Limb (tissue), 2 donors: ENCODE results near the gene MYBPC3.

Source experiments
- DNase-seq, 2 donors: peaks; one replicate each; pipeline ENCODE4 v3.0.0-alpha.2; 2016; ENCODE audit errors: extremely low spot score in 2 of 2

The MYBPC3 gene

DNA sequence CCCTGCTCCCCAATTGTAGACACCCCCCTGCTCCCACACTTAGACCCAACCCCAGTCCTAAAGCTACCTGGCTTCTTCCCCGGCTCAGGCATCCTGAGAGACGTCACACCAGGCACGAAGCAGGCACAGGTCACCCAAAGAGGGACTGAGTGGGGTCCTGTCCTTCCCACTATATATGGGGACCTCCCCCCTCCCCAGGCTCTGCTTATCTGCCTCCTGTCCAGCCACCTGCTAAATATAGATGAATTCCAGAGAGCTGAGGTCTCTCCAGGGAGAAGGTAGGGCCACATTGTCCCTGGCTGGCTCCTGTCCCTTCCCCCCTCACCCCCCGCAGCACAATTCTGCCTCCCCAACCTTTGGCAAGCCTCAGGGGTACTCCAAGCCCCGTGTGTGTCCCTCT is at the start of gene MYBPC3:
TSS of gene MYBPC3 (minus strand) at position 147 of the 400 bp plus-strand sequence. CDS start at position 92, 55 bp downstream.
- DNase-seq = no peak

DNA sequence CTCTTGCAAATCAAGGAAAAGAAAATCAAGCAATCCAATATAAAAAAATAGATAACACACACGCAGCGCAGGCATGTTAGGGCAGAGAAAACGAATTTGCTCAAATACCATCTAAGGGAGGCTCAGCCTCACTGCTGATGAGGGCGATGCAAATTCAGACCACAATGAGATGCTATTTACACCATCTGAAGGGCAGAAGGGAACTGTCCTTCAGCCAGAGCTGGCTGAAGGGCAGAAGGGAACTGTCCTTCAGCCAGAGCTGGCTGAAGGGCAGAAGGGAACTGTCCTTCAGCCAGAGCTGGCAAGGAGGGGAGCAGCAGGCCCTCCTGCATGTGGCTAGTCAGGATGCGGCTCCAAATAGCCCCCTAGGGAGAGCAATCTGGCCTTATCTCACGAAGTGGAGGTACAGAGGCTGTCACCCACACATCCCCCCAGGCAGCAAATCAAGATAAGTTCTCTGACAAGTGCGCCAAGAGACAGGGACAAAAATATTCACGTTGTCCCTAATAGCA is 48.3 kb upstream of the MYBPC3 start:
- DNase-seq = no peak

DNA sequence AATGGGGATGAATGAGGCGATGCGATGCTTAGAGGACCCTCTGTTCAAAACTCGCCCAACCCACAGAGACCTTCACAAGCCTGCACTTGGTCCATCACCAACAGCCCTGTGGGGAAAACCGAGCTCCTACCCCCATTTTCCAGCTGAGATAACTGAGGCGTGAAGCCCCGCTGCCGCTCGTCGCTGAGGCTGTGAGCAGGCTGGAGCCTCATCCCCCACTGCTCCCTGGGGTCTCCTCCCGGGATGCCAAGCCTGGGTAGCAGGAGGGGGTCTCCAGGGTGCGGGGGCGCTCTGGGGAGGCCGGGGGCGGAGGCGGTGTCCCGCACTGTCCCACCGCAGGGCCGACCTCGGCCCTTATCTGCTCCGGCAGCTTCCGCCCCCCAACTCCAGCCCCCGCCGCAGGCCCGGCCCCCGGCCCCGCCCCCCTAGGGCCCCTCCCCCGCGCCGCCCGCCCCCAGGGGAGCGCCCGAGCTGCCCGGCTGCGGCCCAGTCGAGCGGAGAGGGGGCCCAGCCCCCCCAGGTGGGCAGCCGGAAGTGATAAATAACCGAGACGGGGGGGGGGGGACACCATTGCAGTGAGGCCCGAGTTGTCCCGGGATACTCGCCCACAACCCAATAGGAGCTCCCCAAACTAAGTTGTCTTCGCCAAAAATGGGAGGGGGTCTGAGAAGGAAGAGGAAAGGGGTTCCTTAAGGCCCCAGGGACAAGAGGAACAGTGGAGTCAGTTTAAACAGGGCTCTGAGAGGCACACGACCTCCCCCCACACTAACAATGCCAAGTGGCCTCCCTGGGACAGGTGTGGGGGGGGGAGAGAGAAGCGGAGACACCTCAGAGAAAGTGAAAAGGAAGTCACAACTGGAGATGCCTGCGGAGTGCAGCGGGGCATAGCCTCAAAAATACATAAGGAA is 47.6 kb upstream of the MYBPC3 start:
- DNase-seq = peak in 1 of 2 donors; percentile 76

DNA sequence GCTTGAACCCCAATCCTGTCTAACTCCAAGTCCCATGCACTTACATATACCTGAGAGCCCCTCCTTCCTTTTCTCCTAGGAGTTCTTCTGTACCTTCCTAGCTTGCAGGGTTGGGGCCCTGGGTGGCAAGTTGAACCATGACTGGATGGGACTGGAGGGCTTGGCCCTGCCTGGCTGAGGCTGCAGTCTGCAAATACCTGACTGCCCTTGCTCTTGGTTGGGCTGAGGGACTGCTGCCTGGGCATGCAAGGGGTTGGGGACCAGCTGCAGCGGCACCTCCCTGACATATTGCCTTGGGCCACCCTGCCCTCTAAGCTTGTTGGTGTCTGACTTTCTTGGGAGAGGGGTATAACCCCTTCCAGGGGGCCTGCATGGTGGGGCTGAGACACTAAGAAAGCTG is 46.0 kb upstream of the MYBPC3 start:
- no peak for DNase-seq

DNA sequence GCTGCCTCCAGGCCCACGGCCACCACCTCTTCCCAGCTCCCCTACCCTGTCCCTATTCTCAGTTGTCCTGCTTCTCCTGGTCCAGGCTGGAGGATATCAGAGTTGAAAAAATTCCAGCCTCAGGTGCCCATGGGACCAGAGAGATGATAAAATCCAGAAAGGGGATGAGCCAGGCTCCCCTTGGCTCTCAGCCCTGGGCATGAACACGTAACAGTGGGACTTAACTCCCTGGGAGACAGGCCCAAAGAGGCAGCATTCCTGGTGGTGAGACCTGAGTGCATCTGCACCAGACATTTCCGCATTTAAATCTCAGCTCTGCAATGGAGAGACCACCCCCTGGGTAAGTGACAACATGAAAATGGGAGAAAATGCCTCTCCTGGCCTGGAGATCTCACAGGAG is 45.5 kb upstream of the MYBPC3 start:
- no peak for DNase-seq

DNA sequence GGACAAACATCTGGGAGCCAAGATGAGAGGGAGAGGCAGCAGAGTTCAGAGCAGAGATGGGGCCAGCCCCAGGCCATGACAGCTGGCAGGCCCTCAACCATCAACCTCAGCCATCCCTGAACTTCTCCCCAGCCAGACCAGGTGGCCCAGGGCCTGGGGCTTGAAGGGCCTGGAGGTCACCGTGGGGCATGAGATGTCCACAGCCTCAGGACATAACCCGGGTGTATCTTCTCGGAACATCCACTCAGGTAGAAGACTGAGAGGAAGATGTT is 43.5 kb upstream of the MYBPC3 start:
- DNase-seq = no peak

DNA sequence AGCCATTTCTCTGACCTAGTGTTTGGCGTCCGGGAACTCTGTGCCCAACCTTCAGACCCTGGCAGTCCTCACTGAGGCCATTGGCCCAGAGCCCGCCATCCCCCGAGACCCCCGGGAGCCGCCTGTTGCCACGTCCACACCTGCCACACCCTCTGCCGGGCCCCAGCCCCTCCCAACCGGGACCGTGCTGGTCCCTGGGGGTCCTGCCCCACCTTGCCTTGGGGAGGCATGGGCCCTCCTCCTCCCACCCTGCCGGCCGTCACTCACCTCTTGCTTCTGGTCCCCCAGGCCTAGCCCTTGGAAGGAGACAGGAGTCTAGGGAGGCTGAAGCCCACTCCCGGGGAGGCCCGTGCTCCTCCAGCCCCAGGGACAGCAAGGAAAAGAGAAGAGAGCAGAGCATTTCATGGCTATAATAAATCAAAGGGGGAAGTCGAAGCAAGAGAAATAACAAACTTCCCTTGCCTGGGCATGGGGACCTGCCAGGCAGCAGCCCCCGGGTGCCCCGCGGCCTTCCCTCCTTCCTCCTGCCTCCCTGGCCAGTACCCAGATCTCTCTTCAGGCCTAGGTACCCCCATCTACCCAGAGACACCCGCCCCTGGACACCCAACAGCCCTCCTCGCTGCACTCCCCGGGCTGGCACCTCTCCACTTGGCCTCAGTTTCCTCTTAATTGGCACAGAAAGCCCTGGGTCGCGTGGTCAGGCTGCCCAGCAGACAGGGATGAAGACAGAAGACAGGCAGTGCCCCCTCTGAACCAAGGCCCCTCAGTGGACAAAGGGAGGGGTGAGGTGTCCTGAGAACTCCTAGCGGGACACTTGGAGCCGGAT is 42.9 kb upstream of the MYBPC3 start:
- no peak for DNase-seq

DNA sequence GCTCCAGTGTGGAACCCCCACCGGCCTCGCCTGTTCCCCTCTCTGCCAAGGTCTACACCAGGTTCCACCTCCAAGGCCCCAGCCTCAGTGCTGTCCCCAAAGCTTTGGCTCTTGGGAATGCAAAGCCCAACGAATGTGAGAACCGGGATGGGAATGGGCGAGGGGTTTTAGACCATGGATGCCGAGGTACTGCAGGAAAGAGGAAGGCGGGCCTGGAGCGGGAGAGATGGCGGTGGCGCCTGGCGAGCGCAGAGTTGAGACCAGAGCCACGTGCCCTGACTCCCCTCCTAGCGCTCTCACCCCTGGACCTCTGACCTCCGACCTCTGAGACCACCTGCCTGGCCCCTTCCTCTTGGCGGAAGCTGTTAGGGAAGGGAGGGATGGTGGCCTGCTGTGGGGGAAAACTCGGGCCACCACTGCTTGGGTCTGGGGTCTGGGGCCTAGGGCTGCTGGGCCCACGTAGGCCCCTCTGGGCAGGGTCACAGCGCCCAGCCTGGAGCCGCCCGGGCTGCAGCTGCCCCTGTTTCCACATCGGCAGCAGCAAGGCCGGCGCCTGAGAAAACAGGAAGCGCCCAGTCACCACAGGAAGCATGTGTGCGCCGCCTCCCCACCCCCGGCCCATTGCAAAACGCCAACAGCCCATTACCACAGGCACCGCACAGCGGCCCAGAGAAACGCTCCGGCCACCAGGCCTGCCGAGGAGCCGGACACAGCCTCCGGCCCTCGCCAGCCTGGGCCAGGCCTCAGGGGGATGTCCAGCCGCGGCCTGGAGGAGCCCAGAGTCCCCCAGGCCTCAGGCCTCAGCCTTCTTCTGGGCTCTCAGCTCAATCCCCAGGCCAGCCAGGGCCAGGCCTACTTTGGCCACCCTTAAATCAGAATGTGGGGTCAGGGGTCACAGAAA is 42.1 kb upstream of the MYBPC3 start:
- DNase-seq = no peak

DNA sequence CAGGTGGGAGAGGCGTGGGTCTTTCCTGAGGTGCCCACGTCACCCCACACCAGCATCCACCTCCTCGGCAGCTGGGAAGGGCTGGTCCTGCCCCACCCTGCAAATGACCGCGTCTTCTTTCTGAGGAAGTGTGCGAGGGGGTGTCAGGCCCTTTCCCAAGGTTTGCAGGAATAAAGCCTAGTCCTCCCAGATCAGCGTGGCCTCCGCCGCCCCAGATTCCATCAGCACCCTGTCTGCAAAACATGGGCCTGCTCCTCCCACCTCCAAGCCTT is 41.5 kb upstream of the MYBPC3 start:
- no peak for DNase-seq

DNA sequence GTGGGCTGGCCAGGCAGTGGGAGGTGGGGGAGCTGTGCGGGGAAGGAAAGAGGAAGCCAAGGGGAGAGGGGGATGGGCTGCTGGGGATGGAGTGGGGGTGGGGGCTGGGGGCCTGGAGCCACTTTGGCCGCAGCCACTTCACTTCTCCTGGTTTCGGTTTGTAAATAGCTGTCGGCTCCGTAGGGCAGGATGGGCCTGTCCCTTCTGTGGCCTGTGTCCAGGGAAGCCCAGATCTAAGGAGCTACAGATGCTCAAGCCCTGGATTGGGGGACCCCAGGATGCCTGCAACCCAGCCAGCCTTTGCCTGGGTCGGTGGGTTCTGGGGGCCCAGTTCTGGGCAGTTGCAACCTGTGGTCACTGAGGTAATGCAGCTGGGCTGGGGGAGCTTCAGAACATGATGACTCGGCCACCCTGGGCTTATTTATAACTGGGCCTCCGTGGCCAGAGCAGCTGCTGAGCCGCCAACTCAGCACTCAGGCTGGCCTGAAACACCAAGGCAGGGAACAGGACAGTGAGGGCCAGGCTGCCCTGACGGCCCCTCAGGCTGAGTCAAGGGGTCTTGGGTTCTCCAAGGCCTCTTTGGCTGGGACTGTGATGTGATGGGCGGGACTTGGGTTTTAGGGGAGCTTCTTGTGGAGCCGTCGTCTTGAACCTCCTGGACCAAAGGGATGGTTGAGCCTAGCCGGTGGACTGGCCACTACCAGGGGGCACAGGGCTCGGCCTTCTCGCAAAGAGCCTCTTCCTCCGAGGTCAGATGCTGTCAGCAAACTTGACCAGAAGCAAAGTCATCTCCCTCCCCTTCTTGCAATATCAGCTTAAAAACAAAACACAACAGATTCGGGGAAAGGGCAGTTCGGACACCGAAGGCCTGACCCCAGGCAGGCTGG is 40.9 kb upstream of the MYBPC3 start:
- DNase-seq = no peak

DNA sequence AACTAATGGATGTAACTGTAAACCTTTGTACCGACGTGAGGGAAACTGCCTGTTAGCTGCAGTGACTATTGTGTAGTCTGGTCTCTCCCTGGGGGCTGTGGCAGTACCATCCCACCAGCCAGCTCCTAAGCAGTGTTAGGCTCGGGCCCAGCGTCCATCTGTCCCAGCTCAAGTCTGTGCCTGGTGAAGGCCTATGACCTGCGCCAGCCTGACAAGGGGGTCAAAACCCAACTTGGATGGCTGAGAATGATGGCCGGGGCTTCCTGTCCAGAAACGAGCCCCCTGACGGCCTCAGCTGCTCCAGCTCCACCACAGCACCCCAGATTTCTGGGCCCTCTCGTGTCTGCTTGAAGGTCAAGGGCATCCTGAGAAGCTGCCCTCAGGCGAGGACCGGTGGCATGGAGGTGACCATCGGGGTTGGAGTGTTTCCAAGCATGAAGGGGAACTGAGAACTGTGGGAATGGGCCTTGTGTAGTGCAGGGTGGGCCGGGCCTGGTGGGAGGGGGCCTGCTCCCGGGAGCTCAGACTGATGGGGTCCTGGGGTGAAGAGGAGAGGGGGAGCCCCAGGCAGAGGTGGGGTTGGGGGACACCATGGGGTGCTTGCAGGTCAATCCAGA is 40.2 kb upstream of the MYBPC3 start:
- DNase-seq = no peak

DNA sequence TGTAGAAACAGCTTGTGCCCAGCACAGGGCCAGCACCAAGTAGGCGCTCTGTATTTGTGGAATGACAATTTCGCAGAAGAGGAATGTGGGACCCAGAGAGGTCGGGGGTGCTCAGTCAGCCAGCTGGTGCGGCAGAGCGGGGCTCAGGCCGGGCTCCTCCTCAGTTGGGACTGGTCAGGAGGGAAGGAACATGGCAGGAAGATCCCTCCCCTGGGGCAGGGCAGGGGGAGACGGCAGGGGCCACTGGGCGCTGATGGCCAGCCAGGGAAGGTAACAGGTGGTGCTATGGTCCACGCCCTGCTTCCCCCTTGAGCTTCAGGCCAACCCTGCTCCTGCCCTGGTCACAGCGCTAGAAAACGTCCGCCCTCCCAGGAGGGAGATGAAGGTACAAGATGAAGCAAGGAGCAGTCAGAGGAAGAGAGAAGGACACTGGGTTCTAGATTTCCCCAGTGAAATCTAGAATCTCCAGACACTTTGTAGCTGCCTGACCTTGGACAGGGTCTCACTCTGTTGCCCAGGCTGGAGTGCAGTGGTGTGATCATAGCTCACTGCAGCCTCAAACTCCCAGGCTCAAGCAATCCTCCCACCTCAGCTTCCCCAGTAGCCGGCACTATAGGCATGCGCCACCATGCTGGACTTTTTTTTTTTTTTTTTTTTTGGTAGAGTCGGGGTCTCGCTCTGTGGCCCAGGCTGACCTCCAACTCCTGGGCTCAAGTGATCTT is 39.4 kb upstream of the MYBPC3 start:
- no peak for DNase-seq

DNA sequence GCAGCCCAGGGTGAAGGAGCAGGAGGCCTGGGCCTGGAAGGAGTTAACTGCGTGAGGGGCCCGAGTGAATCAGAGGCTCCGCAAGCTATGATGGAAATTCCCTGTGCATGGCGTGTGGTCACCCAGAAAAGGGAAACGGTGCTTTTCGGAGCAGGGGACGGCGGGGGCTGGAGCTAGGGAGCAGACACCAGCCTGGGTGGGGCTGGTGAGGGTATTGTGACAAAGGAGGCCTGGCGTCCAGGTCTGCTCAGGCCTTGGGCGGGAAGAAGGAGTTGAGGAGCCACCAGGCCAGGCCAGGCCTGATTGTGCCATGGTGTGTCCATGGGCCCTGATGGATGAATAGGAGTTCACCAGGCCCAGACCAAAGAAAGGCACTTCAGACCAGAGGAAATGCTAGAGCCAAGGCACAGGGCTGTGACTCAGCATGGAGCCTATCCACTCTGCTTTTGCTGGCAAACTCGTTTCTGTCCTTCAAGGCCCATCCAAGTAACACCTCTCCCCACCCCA is 38.6 kb upstream of the MYBPC3 start:
- no peak for DNase-seq

DNA sequence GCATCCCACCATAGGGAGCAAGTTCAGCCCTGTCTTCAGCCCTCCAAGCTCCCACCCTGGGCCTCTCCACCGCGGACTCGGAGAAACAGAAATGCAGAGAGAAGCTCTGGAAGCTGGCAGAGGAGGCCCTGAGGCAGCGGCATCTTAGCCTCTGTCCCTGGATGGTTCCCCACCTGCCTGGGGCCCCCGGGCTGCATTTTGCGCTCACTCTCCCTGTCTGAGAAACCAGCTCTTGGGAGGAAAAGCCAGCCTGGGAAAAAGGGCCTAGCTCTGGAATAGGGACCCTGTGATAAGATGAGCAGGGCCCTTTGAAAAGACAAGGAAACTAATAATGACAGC is 37.9 kb upstream of the MYBPC3 start:
- no peak for DNase-seq

DNA sequence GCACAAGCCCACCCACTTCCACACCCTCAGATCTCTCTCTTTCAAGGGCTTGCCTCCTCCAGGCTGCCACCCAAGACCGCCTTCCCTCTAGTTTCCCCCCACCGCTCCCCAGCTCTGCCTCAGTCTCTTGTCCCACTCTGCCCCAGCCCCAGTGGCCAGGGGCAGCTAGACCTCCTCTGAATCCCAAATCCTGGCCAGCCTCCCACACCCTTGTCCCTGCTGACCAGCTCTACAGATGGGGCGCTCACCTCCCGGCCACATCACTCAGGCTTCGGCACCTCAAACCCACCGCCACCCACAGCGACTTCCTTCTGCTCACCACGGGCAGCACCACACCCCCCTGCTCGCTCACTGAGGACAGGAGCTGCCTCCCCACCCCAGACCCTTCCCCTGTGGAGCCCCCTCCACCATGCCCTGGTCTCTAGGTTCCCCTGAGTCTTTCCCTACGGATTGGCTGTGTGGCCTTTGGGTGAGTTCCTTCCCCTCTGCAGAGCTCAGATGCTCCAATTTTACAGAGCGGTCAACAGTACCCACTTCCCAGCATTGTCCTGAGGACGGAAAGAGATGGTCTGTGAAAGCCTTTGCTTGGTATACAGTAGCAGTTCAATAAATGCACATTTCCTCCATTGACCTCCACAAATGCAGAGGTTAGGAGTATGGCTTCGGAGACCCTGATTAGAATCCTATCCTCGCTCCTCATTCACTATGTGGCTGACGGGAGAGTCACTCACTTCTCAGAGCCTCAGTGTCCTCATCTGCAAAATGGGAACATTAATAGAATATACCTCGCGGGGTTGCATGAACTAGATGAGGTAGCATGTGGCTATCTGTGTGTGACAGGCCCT is 37.3 kb upstream of the MYBPC3 start:
- DNase-seq = no peak

DNA sequence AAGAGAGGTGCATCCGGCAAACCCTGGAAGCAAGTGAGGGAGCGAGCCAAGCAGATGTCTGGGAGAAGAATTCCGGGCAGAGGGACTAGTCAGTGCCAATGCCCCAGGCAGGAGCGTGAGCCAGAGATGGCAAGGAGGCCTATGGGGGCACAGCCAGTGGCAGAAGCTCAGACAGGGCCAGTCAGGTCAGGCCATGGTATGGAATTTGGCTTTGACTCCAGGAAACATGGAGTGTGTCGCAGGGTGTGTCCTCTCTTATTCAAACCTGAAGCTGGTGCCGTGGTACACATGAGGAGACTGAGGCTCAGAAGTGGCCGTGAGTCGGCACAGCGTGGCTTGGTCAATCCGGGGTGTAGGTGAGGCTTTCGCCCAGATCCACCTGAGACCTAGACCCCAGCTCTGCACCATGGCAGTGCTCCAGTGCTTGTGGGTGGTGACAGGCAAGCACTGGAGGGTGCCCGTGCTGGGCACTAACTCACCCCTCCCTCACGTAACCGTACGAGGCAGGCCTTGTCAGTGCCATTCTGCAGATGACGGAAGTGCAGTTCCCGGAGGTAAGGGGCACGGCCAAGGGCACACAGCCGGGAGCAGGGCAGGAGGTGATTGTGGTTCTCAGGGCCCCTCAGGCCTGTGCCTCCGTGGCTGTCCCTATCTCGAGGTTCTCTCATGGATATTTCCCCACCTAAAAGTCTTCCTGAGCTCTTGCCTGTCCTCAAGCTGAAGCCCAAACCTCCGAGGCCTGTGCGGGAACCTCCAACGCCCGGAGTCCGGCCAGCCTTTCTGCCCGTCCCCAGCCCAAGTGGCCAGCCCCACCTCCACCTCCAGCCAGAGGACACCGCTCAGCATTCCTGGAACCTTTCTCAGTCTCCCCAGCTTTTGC is 36.4 kb upstream of the MYBPC3 start:
- no peak for DNase-seq

DNA sequence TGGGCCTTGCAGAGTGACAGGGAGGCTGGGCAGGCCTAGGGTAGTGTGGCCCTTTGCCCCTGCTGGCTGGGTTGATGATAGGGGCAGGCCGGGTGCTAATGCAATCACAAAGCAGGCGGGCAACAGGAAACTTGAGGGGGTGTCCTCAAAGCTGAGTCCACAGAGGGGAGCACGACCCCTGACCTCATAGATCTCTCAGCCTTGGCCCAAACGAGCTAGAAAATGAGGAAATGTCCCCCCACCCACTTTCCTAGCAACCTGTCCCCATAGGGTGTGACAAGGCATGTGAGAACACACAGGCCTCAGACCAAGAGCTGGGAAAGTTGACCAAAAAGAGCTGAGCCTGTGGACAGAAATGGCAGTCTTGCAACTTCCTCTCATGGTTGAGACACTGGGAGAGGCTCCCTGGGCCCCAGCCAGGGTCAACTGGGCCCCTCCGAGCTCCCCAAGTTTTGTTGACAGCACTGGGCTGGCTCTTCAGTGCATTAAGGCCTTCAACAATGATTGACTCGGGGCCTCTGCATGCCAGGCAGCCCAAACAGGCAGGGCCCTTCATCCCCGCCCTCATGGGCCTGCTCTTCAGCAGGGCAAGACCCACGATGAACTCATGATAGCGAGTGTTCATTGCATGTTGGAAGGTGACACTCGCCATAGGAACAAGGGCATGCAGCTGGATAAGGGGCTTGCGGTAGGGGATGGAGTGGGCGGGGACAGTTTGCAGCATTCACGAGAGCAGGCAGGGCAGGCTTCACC is 35.6 kb upstream of the MYBPC3 start:
- no peak for DNase-seq
